ENCODE measurements around the gene SMAD9. TPM values are rescaled to one million over a fixed set of nuclear protein-coding genes. Genes with fewer than 3 reads are reported as not detected.
A peak's percentile ranks its signal among the peaks of the same experiment; 100 is the strongest.

Gene SMAD9
- polyA plus RNA-seq, 1 donor = 37.0 TPM

DNA sequence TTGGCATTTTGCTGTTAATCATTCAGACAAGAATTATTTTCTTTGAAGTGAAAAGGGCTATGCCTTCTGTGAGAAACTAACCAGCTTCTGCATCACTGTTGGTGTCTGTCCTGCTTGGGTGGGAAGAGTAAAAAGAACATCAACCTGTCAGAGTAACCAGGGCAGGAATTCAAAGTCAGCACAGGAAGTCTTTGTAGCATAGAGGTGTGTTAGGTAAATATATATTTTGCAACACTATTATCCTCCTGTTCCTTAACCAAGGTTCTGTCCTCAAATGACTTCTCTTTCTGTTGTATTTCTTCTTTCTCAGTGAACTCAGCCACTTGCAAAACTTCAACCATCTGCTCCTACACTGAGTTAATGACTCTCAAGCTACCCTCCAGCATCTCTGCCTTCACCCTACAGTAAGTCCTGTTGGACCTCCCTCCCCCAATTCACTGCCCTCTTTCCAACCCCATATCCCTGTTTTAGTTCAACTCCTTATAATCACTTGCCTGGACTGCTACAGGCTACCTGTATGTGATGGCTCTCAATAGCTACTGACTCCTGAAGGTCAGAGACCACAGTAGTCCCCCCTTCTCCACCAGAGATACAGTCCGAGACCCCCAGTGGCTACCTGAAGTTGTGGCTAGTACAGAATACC is 49.9 kb downstream of the SMAD9 start:
- DNase-seq = no peak

DNA sequence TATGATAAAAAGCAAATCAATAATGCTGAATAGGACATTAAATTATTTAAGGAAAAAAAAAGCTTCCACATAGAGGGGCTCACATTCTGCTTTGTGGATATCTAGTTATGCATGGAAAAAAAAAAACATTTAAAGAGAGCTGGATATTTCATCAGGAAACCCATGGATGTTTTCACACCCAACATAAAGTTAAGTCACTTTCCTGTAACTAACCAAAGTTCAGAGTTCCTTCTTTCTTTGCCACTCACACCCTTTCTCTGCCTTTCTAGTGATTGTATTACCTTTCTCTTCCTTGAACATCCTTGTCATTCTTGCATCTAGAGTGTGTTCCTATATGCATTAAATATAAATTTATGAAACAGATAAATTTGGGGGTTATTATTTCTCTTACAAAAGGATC is 53.8 kb downstream of the SMAD9 start:
- DNase-seq = no peak

GRCh38 chr13:36865265-36865664 is 54.8 kb downstream of the SMAD9 start:
- no peak for DNase-seq

DNA sequence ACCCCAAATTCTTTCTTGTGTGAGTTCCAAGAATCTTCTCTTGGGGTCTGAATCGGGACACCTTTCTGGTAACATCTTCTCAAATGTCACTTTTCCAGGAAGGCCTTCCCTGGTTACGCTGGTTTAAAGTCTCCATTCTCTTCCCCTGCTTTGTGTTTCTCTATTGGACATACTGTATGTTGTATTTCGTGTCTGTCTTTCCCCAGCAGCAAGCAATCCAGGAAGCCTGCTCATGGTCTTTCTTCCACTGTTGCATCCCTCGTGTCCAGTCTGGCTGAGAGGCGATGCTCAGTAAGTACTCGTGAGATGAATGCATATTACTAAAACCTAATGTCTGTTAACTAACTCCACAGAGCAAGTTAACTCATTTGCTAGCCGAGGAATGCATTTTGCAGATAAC is 57.3 kb downstream of the SMAD9 start:
- no peak for DNase-seq

DNA sequence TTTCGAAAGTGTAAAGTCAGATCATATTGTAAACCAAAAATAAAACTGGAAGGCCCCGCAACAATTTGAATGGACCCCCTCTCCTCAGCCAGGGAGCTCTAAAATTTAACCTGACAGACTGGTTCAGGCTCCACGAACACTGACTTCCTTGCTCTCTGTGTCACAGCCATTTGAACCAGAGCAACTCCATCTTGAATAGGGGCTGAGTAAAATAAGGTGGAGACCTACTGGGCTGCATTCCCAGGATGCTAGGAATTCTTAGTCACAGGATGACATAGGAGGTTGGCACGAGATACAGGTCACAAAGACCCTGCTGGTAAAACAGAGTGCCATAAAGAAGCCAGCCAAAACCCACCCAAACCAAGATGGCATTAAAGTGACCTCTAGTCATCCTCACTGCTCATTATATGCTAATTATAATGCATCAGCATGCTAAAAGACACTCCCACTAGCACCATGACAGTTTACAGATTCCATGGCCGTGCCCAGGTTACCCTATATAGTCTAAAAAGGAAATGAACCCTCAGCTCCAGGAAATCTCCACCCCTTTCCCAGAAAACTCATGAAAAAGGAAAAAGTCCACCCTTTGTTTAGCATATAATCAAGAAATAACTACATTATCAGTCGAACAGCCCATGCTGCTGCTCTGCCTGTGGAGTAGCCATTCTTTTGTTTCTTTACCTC is 57.9 kb downstream of the SMAD9 start:
- DNase-seq = no peak

- no peak for DNase-seq
Observed at GRCh38 chr13:36859259-36859658, 60.8 kb downstream of the SMAD9 start.

DNA sequence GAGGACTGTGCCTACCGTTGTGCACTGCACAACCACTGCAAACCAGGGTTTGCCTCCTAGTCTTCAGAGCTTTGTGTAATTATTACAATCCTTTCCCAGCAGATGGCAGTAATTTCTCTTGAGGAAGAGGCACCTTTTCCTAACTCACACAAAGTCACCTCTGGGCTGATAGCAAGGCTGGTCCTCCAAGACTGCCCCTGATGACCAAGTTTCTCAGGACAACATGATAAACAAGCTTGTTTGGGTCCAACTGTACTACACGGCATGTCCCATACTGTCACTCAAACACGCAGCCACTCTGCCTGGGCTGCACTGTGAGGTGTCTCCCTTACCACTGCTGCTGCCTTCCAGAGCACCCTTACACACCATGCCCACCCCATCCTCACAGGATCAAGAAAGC is 61.7 kb downstream of the SMAD9 start:
- DNase-seq = peak; percentile 68

- DNase-seq = no peak
Observed at GRCh38 chr13:36857253-36857652, 62.8 kb downstream of the SMAD9 start.

- no peak for DNase-seq
Observed at GRCh38 chr13:36850790-36851438, 69.1 kb downstream of the SMAD9 start.

DNA sequence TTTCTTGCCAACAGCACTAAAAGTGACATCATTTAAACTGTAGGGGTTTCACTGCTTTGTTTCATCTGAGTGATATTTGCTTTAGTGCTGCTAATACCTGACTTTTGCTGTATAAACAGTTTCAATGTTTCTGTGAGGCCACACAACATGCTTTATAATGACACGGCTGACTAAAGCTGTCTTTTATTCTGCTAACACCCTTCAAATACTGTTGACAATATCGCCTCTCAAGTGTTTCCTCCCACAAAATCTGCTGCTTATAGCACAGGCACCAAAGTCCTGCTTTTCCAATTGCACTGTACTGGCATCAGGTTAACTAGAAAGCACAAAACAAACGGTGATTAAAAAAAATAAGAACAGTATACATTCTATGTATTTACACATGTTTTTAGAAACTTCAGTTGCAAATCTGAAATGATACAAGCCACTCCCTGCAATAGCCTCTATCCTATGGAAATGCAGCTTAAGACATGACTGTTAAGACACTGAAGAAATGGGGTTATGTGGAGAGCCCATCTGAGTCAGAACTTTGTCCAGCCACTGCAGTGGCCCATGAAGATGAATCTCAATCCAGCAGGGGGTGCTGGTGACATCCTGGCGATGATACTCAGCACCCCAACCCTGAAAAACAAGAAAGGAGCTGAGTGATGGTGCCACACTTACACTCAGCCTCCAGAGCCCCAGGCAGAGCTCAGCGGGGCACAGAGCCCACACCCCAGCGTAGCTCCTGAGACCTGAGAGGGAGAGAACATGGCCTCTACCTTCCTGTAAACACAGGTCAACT is 71.6 kb downstream of the SMAD9 start:
- no peak for DNase-seq

DNA sequence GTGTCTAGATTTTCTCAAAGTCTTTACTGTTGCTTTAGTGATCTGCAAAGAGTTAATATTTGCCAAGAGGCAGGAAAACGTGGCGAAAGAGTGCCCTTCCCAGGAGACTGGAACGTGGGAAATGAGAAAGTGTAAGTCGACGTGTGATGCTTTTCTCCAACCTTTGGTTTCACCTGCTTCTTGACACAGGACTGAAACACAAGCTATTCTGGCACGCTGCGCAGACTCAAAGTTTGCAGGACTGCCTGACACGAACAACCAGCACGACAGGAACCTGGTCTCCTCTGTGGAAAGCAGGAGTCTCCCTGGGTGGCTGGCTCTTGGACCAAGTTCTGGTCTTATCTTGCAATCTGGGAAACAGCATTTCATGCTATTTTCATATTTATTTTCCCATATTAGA is 72.4 kb downstream of the SMAD9 start:
- DNase-seq = no peak

DNA sequence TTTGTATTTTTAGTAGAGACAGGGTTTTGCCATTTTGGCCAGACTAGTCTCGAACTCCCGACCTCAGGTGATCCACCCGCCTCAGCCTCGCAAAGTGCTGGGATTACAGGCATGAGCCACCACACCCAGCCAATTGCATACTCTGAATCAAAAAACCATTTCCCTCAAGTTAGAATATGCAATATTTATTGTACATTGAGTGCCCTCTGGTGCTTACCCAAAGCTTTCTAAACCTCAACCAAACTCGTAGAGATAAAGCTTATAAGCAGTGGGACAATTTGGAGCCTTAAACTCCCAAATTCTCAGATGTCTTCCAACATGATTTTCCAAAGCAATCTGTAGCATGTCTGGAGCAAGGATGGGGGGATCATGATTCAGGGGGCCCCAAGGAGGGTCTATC is 78.6 kb downstream of the SMAD9 start:
- no peak for DNase-seq

DNA sequence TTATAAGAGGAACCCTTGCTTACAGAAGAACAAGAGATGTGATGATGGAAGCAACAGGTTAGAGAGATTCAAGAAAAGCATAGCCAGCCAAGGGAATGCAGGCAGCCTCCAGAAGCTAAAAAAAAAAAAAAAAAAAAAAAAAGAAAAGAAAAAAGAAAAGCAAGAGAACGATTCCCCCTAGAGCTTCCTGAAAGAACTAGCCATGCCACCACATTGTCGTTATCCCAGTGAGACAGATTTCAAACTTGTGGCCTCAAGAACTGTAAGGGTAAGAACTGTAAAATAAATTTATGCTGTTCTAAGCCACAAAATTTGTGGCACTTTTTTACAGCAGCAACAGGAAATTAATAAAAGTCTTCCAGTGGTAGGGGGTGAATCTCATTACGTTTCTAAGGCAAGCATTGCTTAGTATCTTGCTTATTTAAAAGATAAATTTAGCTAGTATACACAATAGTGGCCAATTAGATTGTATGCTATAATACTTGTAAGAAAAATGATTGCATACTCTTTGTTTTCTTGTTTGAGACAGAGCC is 79.3 kb downstream of the SMAD9 start:
- DNase-seq = no peak

GRCh38 chr13:36839981-36840380 is 80.1 kb downstream of the SMAD9 start:
- no peak for DNase-seq

GRCh38 chr13:36839281-36839680 is 80.8 kb downstream of the SMAD9 start:
- no peak for DNase-seq

DNA sequence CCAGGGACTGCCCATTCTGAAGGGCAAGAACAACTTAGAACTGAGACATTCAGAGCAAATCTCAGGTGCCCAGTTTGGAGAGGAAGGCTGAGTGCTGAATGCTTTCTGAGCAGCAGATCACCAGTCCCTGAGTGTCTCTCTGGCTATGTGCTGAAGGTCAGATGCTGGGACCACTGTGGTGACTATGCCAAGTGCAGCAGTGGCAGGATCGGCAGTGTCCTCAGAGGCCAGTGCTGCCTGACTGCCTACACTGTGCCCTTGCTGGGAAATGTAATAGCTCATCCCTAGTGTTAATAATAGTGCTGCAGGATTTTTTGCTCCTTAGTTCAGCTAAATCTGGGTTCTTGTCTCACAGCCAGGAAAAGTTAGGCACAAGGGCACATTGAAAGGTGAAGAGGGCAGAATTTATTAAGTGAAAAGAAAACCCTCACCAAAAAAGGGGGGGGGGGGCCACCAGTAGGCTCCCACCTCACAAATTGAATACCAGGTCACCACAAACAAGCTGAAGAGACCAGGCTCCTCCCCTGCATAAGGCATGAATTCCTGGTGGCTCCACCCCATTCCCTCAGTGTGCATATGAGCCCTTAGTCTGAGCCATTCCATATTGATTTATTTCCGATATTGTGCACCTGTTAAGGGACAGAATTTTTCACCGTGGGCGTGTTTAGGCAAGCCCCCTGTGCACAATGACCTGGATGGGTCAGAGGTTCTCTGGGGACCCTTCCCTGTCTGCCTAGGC is 82.5 kb downstream of the SMAD9 start:
- DNase-seq = no peak

- DNase-seq = no peak
Observed at GRCh38 chr13:36834299-36834698, 85.7 kb downstream of the SMAD9 start.

DNA sequence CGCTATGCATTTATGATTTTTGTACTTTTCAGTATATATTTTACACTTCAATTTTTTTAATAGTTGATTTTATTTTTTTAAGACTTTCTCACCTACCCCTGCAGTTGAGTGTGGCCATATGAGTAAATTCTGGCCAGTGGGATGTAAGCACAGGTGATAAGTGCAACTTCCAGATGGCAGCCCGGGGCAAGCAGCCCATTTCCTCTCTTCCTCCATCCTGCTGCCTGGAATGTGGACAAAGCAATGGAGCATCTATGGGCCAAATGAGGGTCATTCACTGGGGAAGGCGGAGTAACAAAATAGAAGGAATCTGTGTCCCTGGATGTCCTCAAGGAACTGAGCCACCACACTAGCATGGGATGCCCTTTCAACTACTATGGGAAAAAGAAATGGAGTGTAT is 88.7 kb downstream of the SMAD9 start:
- no peak for DNase-seq

GRCh38 chr13:36829753-36830152 is 90.3 kb downstream of the SMAD9 start:
- no peak for DNase-seq

- no peak for DNase-seq
Observed at GRCh38 chr13:36822785-36823184, 97.3 kb downstream of the SMAD9 start.

GRCh38 chr13:36820222-36820621 is 99.8 kb downstream of the SMAD9 start:
- DNase-seq = no peak

- peak; percentile 19 for DNase-seq
Observed at GRCh38 chr13:36819739-36820090, 100.3 kb downstream of the SMAD9 start.

Measured in left kidney (tissue), 2 donors.